Ovary (tissue), 9 donors: ENCODE results near the gene STAT5A. TPM values are rescaled to one million over a fixed set of nuclear protein-coding genes. Genes with fewer than 3 reads are reported as not detected.

Source experiments
- DNase-seq, 5 donors: peaks; one replicate each; pipeline ENCODE4 v3.0.0-alpha.2; 2019 to 2020
- H3K27ac ChIP-seq, 2 donors: fragments of 200-600 bp; one replicate each; pipeline versions ENCODE4 v1.5.1 to v1.8.0; 2019 to 2022
- H3K27me3 ChIP-seq: fragments of 200-600 bp; one replicate; pipeline ENCODE4 v1.8.0; 2022
- H3K36me3 ChIP-seq: fragments of 200-600 bp; sonication (generic); one replicate; pipeline ENCODE4 v1.5.1; 2019
- H3K4me1 ChIP-seq: one replicate; pipeline ENCODE4 v1.8.1; 2013; ENCODE audit warnings: mild to moderate bottlenecking, moderate library complexity; ENCODE audit not compliant: insufficient read depth
- H3K4me3 ChIP-seq: fragments of 200-600 bp; sonication (generic); one replicate; pipeline ENCODE4 v1.5.1; 2017
- H3K9me3 ChIP-seq, 2 donors: fragments of 200-600 bp in 1 of 2; sonication (generic) in 1 of 2; one replicate each; pipeline versions ENCODE4 v1.5.1 to v1.8.1; 2013 to 2019; ENCODE audit warnings: mild to moderate bottlenecking in 1 of 2, moderate library complexity in 1 of 2
- CTCF ChIP-seq, 3 donors: fragments of 450-650 bp in 2 of 3; fragments of 200-600 bp in 1 of 3; IDR thresholded peaks; one replicate each; pipeline versions ENCODE4 v1.5.1 to v1.8.0; 2016 to 2022; ENCODE audit warnings: antibody characterized with exemption in 3 of 3, mild to moderate bottlenecking in 1 of 3
- EP300 ChIP-seq: sonication (generic); formaldehyde crosslinking; IDR thresholded peaks from one replicate; pipeline ENCODE4 v1.6.1; 2017; ENCODE audit warnings: antibody characterized with exemption
- POLR2A ChIP-seq: fragments of 450-650 bp; IDR thresholded peaks from one replicate; pipeline ENCODE4 v1.6.1; 2017; ENCODE audit warnings: antibody characterized with exemption, mild to moderate bottlenecking, moderate library complexity
- WGBS, 3 donors: extraction: QIAGEN DNeasy Blood & Tissue Kit in 1 of 3; methylation state at CpG; one replicate each; pipeline versions ENCODE4 v1.1.5 to v1.1.7; 2013 to 2017; 5-methylcytosine and 5-hydroxymethylcytosine counted together
- intact Hi-C, 4 donors: fragments of 100-400 bp; cut with DNase I; formaldehyde crosslinking; loops; one replicate each; pipeline versions ENCODE4 v1.11.0 to v1.15.1; 2022 to 2023
- polyA plus RNA-seq, 2 donors: library from polyadenylated mRNA; stranded (reverse); fragments of 200-250 nt in 1 of 2; fragments of 350-450 nt in 1 of 2; fragmentation: Illumina TruSeq in 1 of 2; extraction: RNeasy Lipid Tissue Mini Kit (QIAGEN cat#74804) in 1 of 2; gene quantifications; one replicate each; pipeline ENCODE4 v1.2.3, GENCODE V29; 2013 to 2014
- total RNA-seq, 7 donors: library from RNA; depleted of rRNA in 2 of 7; stranded (reverse); fragments of >200 nt in 2 of 7; fragmentation: NEBNext Ultra II Directional in 3 of 7; extraction: Animal tissue kit (Norgen Biotek cat#: 25700) in 3 of 7; gene quantifications; one replicate each; pipeline versions ENCODE4 v1.1.0 to v1.2.4, GENCODE V29; 2016 to 2023
- donor health status: DM: no; HTN: no; CAD: no; lungs with moderate emphysema.
- donor health status: DM: no; HTN: no; CAD: no.
- donor health status: Bipolar disorder and iron deficiency.
- donor health status: DM: yes; HTN: yes; CAD: no.
- donor health status: DM: no; HTN: no; CAD: no.
- donor health status: DM: yes; HTN: yes; CAD: no.

STAT5A gene
- total and polyA plus RNA-seq, 9 donors, result 19.5 to 82.8 (median 51.4) TPM

GRCh38 chr17:42266918-42267766 is 21.2 kb upstream of the STAT5A start:
- H3K4me1 ChIP-seq, result peaks cover 6% of the 10 kb centered on the region
- no peaks in the 10 kb centered on the region for H3K36me3 ChIP-seq
- H3K4me3 ChIP-seq, result no peak overlapping the region
- DNase-seq, result no peak
- no peaks in the 10 kb centered on the region for H3K9me3 ChIP-seq
- no peak for TF ChIP-seq POLR2A
- TF ChIP-seq EP300, result no peak
- TF ChIP-seq CTCF (IDR thresholded peaks at IDR 0.05), result no peak
- WGBS, 3 donors, result 57 to 62% (median 57%) methylated on average over 9 of the region's 9 CpGs
- no peak overlapping the region for H3K27ac ChIP-seq
- intact Hi-C loops, result no loop called here
- no peaks in the 10 kb centered on the region for H3K27me3 ChIP-seq

- Histone ChIP-seq H3K9me3 (no peaks in the 10 kb centered on the region), H3K4me3 (no peak overlapping the region), H3K4me1 (peaks cover 9% of the 10 kb centered on the region), H3K36me3 (no peaks in the 10 kb centered on the region), H3K27ac (no peak overlapping the region), H3K27me3 (no peaks in the 10 kb centered on the region)
- DNase-seq, result no peak
- intact Hi-C loops, result no loop called here
- WGBS, 3 donors, result 89 to 92% (median 89%) methylated on average over 5 of the region's 5 CpGs
- TF ChIP-seq CTCF (IDR thresholded peaks at IDR 0.05) (no peak), POLR2A (no peak), EP300 (no peak)
Observed at GRCh38 chr17:42268236-42268635, 20.1 kb upstream of the STAT5A start.

GRCh38 chr17:42270170-42270535 is 18.1 kb upstream of the STAT5A start:
- H3K36me3 ChIP-seq, result no peaks in the 10 kb centered on the region
- H3K4me3 ChIP-seq, result no peak overlapping the region
- TF ChIP-seq EP300 (no peak), CTCF (IDR thresholded peaks at IDR 0.05) (no peak), POLR2A (no peak)
- intact Hi-C loops, result no loop called here
- DNase-seq, result no peak
- 46 to 56% (median 52%) methylated on average over 4 of the region's 4 CpGs for WGBS, 3 donors
- H3K27ac ChIP-seq, result no peak overlapping the region
- no peaks in the 10 kb centered on the region for H3K9me3 ChIP-seq
- no peaks in the 10 kb centered on the region for H3K27me3 ChIP-seq
- peaks cover 9% of the 10 kb centered on the region for H3K4me1 ChIP-seq

- TF ChIP-seq POLR2A, result no peak
- TF ChIP-seq EP300, result no peak
- TF ChIP-seq CTCF (IDR thresholded peaks at IDR 0.05), result no peak
- no peaks in the 10 kb centered on the region for H3K9me3 ChIP-seq
- no peak overlapping the region for H3K4me3 ChIP-seq
- intact Hi-C loops, result no loop called here
- no peak for DNase-seq
- peaks cover 9% of the 10 kb centered on the region for H3K4me1 ChIP-seq
- no peak overlapping the region for H3K27ac ChIP-seq
- H3K36me3 ChIP-seq, result no peaks in the 10 kb centered on the region
- WGBS, 3 donors, result 13 to 30% (median 15%) methylated on average over 6 of the region's 6 CpGs
- no peaks in the 10 kb centered on the region for H3K27me3 ChIP-seq
Observed at GRCh38 chr17:42270596-42270995, 17.7 kb upstream of the STAT5A start.
